Chondrocyte (in vitro differentiated cells): Measurements from ENCODE around the gene ATP11A. TPM values are rescaled to one million over a fixed set of nuclear protein-coding genes. Genes with fewer than 3 reads are reported as not detected.

Experiments
- DNase-seq: peaks from one replicate; pipeline ENCODE4 v3.0.0; 2021; ENCODE audit warnings: mixed read lengths, low spot score
- H3K27ac Mint-ChIP-seq: one replicate; pipeline ENCODE4 v1.8.0; 2021; ENCODE audit warnings: mild to moderate bottlenecking, moderate library complexity, mixed read lengths; ENCODE audit not compliant: unreplicated experiment
- H3K27me3 Mint-ChIP-seq: 2 replicates; pipeline ENCODE4 v1.8.0; 2021; ENCODE audit warnings: low read depth, mixed read lengths
- H3K36me3 Mint-ChIP-seq: 2 replicates; pipeline ENCODE4 v1.8.0; 2021; ENCODE audit warnings: low read depth, mixed read lengths
- H3K4me1 Mint-ChIP-seq: 2 replicates; pipeline ENCODE4 v1.8.0; 2021; ENCODE audit warnings: low read depth, mild to moderate bottlenecking, mixed read lengths
- H3K4me3 Mint-ChIP-seq: one replicate; pipeline ENCODE4 v1.8.0; 2021; ENCODE audit warnings: mild to moderate bottlenecking, moderate library complexity, mixed read lengths; ENCODE audit not compliant: unreplicated experiment
- H3K9me3 Mint-ChIP-seq: 2 replicates; pipeline ENCODE4 v1.8.0; 2021; ENCODE audit warnings: low read depth, mixed read lengths
- CTCF ChIP-seq: fragments of 200-600 bp; sonication (generic); IDR thresholded peaks from 2 replicates; pipeline ENCODE4 v1.5.0; 2021; ENCODE audit warnings: antibody characterized with exemption, mild to moderate bottlenecking, moderate library complexity
- total RNA-seq: library from RNA; stranded (reverse); gene quantifications from 3 replicates; pipeline ENCODE4 v1.2.1, GENCODE V29; 2021

ATP11A gene
- total RNA-seq, 1 donor from 2014 or later, result 13.1 TPM

DNA sequence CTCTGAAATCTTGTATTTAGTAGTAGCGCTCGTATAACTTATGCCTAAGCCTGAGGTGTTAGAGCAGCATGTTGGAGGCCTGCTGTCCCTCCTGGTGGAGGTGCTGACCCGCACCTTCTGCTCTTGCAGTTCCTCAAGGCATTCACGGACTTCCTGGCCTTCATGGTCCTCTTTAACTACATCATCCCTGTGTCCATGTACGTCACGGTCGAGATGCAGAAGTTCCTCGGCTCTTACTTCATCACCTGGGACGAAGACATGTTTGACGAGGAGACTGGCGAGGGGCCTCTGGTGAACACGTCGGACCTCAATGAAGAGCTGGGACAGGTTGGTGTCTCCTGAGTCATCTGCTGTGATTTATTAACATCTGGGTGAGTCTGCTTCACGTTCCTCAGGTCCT, 136.7 kb downstream of the ATP11A start:
- Mint-ChIP-seq H3K27ac (no peak overlapping the region), H3K4me3 (no peak overlapping the region), H3K36me3 (peaks cover 23% of the 10 kb centered on the region), H3K9me3 (no peaks in the 10 kb centered on the region), H3K4me1 (no peaks in the 10 kb centered on the region), H3K27me3 (no peaks in the 10 kb centered on the region)
- DNase-seq, result no peak
- no peak for TF ChIP-seq CTCF

- Mint-ChIP-seq H3K27me3 (no peaks in the 10 kb centered on the region), H3K4me3 (no peak overlapping the region), H3K27ac (no peak overlapping the region), H3K36me3 (peaks cover 27% of the 10 kb centered on the region), H3K9me3 (no peaks in the 10 kb centered on the region), H3K4me1 (peaks cover 3% of the 10 kb centered on the region)
- no peak for TF ChIP-seq CTCF
- no peak for DNase-seq
Measured at GRCh38 chr13:112828082-112828699, 138.4 kb downstream of the ATP11A start.

- no peak for DNase-seq
- H3K27me3 Mint-ChIP-seq, result no peaks in the 10 kb centered on the region
- no peak overlapping the region for H3K27ac Mint-ChIP-seq
- peaks cover 28% of the 10 kb centered on the region for H3K36me3 Mint-ChIP-seq
- TF ChIP-seq CTCF, result no peak
- H3K9me3 Mint-ChIP-seq, result no peaks in the 10 kb centered on the region
- H3K4me3 Mint-ChIP-seq, result no peak overlapping the region
- H3K4me1 Mint-ChIP-seq, result peaks cover 7% of the 10 kb centered on the region
Measured at GRCh38 chr13:112828756-112829155, 138.9 kb downstream of the ATP11A start.

- H3K27me3 Mint-ChIP-seq, result no peaks in the 10 kb centered on the region
- H3K36me3 Mint-ChIP-seq, result peaks cover 28% of the 10 kb centered on the region
- no peak overlapping the region for H3K4me3 Mint-ChIP-seq
- peaks cover 7% of the 10 kb centered on the region for H3K4me1 Mint-ChIP-seq
- no peak for TF ChIP-seq CTCF
- H3K27ac Mint-ChIP-seq, result no peak overlapping the region
- DNase-seq, result no peak
- H3K9me3 Mint-ChIP-seq, result no peaks in the 10 kb centered on the region
Measured at GRCh38 chr13:112831196-112831595, 141.4 kb downstream of the ATP11A start.

- Mint-ChIP-seq H3K4me1 (peaks cover 7% of the 10 kb centered on the region), H3K9me3 (no peaks in the 10 kb centered on the region), H3K36me3 (peaks cover 24% of the 10 kb centered on the region), H3K27ac (no peak overlapping the region), H3K27me3 (no peaks in the 10 kb centered on the region), H3K4me3 (no peak overlapping the region)
- no peak for TF ChIP-seq CTCF
- no peak for DNase-seq
Measured at GRCh38 chr13:112831801-112832200, 142.0 kb downstream of the ATP11A start.
